SU-DHL-6 (cell line): ENCODE data around the gene NEAT1.

Experiments used
- H2AFZ ChIP-seq: fragments of 200-600 bp; sonication (generic); 2 replicates; pipeline ENCODE4 v1.6.1; 2014; ENCODE audit warnings: low read depth, mild to moderate bottlenecking, moderate library complexity, mixed read lengths, antibody characterized with exemption, low read length; ENCODE audit not compliant: severe bottlenecking
- H3F3A ChIP-seq: fragments of 200-600 bp; shearing (Covaris generic); 2 replicates; pipeline ENCODE4 v1.6.0; 2016; ENCODE audit warnings: antibody characterized with exemption, mild to moderate bottlenecking; ENCODE audit not compliant: insufficient read depth
- H3K27ac ChIP-seq: fragments of 200-600 bp; sonication (generic); 2 replicates; pipeline ENCODE4 v1.5.1; 2016; ENCODE audit warnings: low read depth, mild to moderate bottlenecking, low read length, moderate library complexity, mixed read lengths
- H3K27me3 ChIP-seq: fragments of 200-600 bp; sonication (generic), shearing (Covaris generic); 2 replicates; pipeline ENCODE4 v1.6.0; 2014; ENCODE audit warnings: mild to moderate bottlenecking, low read length
- H3K36me3 ChIP-seq: fragments of 200-600 bp; sonication (generic); 2 replicates; pipeline ENCODE4 v1.6.1; 2014; ENCODE audit warnings: mild to moderate bottlenecking, low read length, mixed read lengths
- H3K4me2 ChIP-seq: fragments of 300-600, 200-600 bp; shearing (Covaris generic), sonication (generic); 2 replicates; pipeline ENCODE4 v1.6.0; 2014; ENCODE audit warnings: low read length, low read depth, mild to moderate bottlenecking; ENCODE audit not compliant: poor library complexity, severe bottlenecking
- H3K4me3 ChIP-seq: fragments of 200-600 bp; sonication (generic); 2 replicates; pipeline ENCODE4 v1.5.1; 2014; ENCODE audit warnings: antibody characterized with exemption, low read length, mild to moderate bottlenecking, mixed read lengths; ENCODE audit not compliant: insufficient read depth, poor library complexity, severe bottlenecking
- H3K79me2 ChIP-seq: fragments of 200-600 bp; sonication (generic); 2 replicates; pipeline ENCODE4 v1.6.1; 2014; ENCODE audit warnings: mild to moderate bottlenecking, low read length, moderate library complexity; ENCODE audit not compliant: insufficient read depth
- H3K9ac ChIP-seq: fragments of 200-600 bp; sonication (generic); 2 replicates; pipeline ENCODE4 v1.7.0; 2014; ENCODE audit warnings: mild to moderate bottlenecking, low read length
- H3K9me2 ChIP-seq: fragments of 200-600 bp; sonication (generic); replicated peaks from 2 replicates; pipeline ENCODE4 v1.6.1; 2014; ENCODE audit warnings: low read length; ENCODE audit not compliant: insufficient read depth
- H3K9me3 ChIP-seq: fragments of 200-600 bp; sonication (generic); 2 replicates; pipeline ENCODE4 v1.6.1; 2014; ENCODE audit warnings: low read length, mixed read lengths; ENCODE audit not compliant: insufficient read depth
- H4K20me1 ChIP-seq: fragments of 200-600 bp; sonication (generic); 2 replicates; pipeline ENCODE4 v1.6.1; 2014; ENCODE audit warnings: low read depth, mild to moderate bottlenecking, antibody characterized with exemption, low read length, moderate library complexity, mixed read lengths
- EZH2phosphoT487 ChIP-seq: fragments of 200-600 bp; sonication (generic), shearing (Covaris generic); conservative IDR thresholded peaks from 2 replicates; pipeline ENCODE4 v1.6.1; 2018; ENCODE audit warnings: mild to moderate bottlenecking, antibody characterized with exemption, low read length, moderate library complexity, mixed read lengths
- TF ChIP-seq, protein P1 (sequence below): fragments of 200-600 bp; sonication (generic); IDR thresholded peaks from one replicate; pipeline ENCODE4 v1.5.1; 2017; ENCODE audit warnings: antibody characterized with exemption, mild to moderate bottlenecking, low read length, moderate library complexity; ENCODE audit not compliant: insufficient read depth, poor library complexity, severe bottlenecking

The NEAT1 gene

DNA sequence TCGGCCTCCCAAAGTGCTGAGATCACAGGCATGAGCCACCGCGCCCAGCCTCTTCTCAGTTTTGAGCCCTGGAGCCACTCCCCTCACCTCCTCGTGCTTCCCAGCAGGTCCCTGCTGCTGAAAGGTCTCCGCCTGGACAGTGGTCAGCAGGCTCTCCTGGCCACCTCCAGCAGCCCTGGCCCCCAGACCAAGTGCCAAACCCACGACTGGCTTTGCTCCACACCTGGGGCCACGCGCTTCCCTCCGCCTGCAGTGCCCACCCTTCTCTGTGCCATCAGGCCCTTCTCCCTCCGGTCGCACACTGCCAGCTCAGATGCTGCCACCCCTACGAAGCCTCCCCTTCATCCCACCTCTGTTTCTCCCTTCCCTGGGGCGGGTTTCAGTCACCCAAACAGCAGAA is 23.3 kb upstream of the NEAT1 start:
- H3K36me3 ChIP-seq, result peaks cover 4% of the 10 kb centered on the region; the same call in 1 of the 2 replicates
- H2AFZ ChIP-seq, result no peak overlapping the region
- no peak for TF ChIP-seq EZH2phosphoT487
- TF ChIP-seq, protein P1, sequence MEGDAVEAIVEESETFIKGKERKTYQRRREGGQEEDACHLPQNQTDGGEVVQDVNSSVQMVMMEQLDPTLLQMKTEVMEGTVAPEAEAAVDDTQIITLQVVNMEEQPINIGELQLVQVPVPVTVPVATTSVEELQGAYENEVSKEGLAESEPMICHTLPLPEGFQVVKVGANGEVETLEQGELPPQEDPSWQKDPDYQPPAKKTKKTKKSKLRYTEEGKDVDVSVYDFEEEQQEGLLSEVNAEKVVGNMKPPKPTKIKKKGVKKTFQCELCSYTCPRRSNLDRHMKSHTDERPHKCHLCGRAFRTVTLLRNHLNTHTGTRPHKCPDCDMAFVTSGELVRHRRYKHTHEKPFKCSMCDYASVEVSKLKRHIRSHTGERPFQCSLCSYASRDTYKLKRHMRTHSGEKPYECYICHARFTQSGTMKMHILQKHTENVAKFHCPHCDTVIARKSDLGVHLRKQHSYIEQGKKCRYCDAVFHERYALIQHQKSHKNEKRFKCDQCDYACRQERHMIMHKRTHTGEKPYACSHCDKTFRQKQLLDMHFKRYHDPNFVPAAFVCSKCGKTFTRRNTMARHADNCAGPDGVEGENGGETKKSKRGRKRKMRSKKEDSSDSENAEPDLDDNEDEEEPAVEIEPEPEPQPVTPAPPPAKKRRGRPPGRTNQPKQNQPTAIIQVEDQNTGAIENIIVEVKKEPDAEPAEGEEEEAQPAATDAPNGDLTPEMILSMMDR, result no peak
- H3K9ac ChIP-seq, result no peak overlapping the region
- H3F3A ChIP-seq, result peaks cover 25% of the 10 kb centered on the region
- H3K79me2 ChIP-seq, result no peaks in the 10 kb centered on the region
- no peaks in the 10 kb centered on the region for H3K27me3 ChIP-seq
- H3K9me3 ChIP-seq, result no peaks in the 10 kb centered on the region
- no peaks in the 10 kb centered on the region for H4K20me1 ChIP-seq
- no peak overlapping the region for H3K27ac ChIP-seq
- no peak overlapping the region for H3K4me2 ChIP-seq
- no peak overlapping the region for H3K4me3 ChIP-seq
- no peaks in the 10 kb centered on the region for H3K9me2 ChIP-seq

DNA sequence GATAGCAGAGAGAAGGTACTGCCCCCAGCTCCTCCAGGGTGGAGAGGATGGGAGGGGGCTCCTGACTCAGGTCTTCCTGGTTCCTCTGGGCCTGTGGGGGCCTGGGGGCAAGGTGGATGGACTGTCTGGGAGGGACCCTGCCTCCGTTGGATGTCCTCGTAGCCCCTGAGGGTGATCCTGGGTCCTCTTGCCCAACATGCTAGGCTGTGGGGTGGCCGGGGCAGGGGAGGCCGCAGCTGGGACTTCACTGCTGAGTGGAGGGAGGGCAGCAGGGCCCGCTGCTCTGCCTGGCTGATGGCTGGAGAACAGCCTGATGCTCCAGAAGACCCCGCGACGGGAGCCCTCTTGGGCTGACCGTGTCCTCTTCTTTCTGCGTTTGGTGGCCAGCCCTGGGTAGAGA is 22.8 kb upstream of the NEAT1 start:
- H3K4me2 ChIP-seq, result no peak overlapping the region
- no peaks in the 10 kb centered on the region for H4K20me1 ChIP-seq
- H3K9me3 ChIP-seq, result no peaks in the 10 kb centered on the region
- no peak for TF ChIP-seq EZH2phosphoT487
- TF ChIP-seq, protein P1, result no peak
- no peak overlapping the region for H3K27ac ChIP-seq
- no peak overlapping the region for H3K4me3 ChIP-seq
- no peaks in the 10 kb centered on the region for H3K27me3 ChIP-seq
- H2AFZ ChIP-seq, result no peak overlapping the region
- H3F3A ChIP-seq, result peaks cover 25% of the 10 kb centered on the region
- H3K79me2 ChIP-seq, result no peaks in the 10 kb centered on the region
- H3K36me3 ChIP-seq, result peaks cover 4% of the 10 kb centered on the region; the same call in 1 of the 2 replicates
- no peaks in the 10 kb centered on the region for H3K9me2 ChIP-seq
- no peak overlapping the region for H3K9ac ChIP-seq

DNA sequence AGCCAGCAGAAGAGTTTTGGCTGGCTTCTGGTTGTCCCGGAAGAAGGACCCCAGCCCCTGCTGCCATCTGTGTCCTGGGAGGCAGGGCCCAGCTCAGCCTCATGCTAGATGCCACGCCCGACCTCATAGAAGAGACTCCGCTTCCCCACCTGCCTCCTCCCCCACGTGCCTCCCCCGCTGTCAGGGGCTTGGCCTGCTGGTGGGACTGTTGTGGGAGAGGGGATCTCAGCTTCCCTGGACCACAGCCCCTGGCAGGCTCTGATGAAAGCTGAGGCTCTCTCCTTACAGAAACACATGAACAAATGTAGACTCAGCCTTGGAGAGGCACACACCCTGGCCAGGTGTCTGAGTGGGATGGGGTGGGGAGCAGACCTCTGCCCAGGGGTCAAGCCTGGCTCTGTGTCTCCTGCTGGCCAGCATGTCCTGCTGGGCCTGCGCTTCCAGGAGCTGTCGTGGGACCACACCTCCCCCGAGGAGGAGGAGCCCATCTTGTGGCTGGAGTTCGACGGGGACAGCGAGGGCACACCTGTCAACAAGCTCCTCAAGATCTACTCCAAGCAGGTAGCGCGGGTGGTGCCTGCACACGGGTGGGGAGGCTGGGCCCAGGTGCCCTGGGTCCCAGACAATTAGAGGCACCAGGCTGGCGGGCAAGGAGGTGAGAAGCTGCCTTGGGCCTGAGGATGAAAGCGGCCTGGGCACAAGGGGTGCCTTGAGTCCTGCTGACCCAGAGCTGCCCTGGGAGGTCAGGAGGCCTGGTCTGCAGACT is 22.1 kb upstream of the NEAT1 start:
- Histone ChIP-seq H3K4me2 (no peak overlapping the region), H3K9me3 (no peaks in the 10 kb centered on the region), H4K20me1 (no peaks in the 10 kb centered on the region), H3K36me3 (peaks cover 4% of the 10 kb centered on the region; the same call in 1 of the 2 replicates), H3K9me2 (no peaks in the 10 kb centered on the region), H3F3A (peaks cover 25% of the 10 kb centered on the region), H3K4me3 (no peak overlapping the region), H3K27ac (no peak overlapping the region), H2AFZ (no peak overlapping the region), H3K9ac (no peak overlapping the region), H3K27me3 (no peaks in the 10 kb centered on the region), H3K79me2 (no peaks in the 10 kb centered on the region)
- TF ChIP-seq, protein P1, result no peak
- no peak for TF ChIP-seq EZH2phosphoT487
